BLaER1 treated with 17β-estradiol and CSF1 and Interleukin-3, amounts not matched to agents 10 nM and 100 nM (cell line): ENCODE data around the gene ANXA5.

Source experiments
- H3K27ac ChIP-seq, 11 experiments: shearing (Covaris generic); formaldehyde crosslinking; 2 replicates each; pipeline ENCODE4 v1.8.1; 2022
- H3K27me3 ChIP-seq, 11 experiments: shearing (Covaris generic); formaldehyde crosslinking; 2 replicates each; pipeline ENCODE4 v1.8.1; 2022
- H3K36me3 ChIP-seq, 11 experiments: shearing (Covaris generic); formaldehyde crosslinking; 2 replicates each; pipeline ENCODE4 v1.8.1; 2022
- H3K4me1 ChIP-seq, 10 experiments: shearing (Covaris generic); formaldehyde crosslinking; 2 replicates each; pipeline ENCODE4 v1.8.1; 2022
- H3K4me2 ChIP-seq, 11 experiments: shearing (Covaris generic); formaldehyde crosslinking; 2 replicates each; pipeline ENCODE4 v1.8.1; 2022
- H3K4me3 ChIP-seq, 10 experiments: shearing (Covaris generic); formaldehyde crosslinking; 2 replicates each; pipeline ENCODE4 v1.8.1; 2022
- H3K9ac ChIP-seq, 11 experiments: shearing (Covaris generic); formaldehyde crosslinking; 2 replicates each; pipeline ENCODE4 v1.8.1; 2022
- H3K9me3 ChIP-seq, 11 experiments: shearing (Covaris generic); formaldehyde crosslinking; replicated peaks in 1 of 11; 2 replicates each; pipeline ENCODE4 v1.8.1; 2022
- H4K20me1 ChIP-seq, 11 experiments: shearing (Covaris generic); formaldehyde crosslinking; 2 replicates each; pipeline ENCODE4 v1.8.1; 2022
- Cebpa-rat ChIP-seq, 11 experiments: shearing (Covaris generic); IDR thresholded peaks; 2 replicates each; pipeline ENCODE4 v1.8.1; 2022

ANXA5 gene

DNA sequence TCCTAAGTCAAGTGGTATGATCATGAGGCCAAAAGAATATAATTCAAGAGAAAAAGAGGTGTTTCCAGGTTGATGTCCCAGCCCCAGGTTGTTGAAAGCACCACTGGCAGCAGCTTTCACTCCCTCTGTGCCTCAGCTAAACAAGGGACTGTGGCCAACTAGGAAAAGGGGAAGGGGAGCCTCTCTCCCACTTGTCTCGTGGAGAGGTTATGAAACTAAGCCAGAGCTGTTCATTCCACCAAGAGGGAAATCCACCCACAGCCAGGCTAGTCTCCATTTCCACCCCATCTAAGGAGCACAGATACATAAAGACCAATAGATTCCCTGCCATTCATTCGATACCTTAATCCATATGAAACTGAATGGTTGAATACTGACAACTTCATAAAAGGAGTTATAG is 8.1 kb downstream of the ANXA5 start:
- H3K4me2 ChIP-seq, result peak overlapping the region in 6 of 11 experiments; percentile 7 to 86 (median 56); a peak in 9 of 22 replicates
- H3K36me3 ChIP-seq, result peaks cover 23 to 97% (median 74%) of the 10 kb centered on the region in 11 experiments
- peaks cover 5 to 74% (median 33%) of the 10 kb centered on the region in 10 experiments; a peak in 15 of 20 replicates for H3K4me1 ChIP-seq

DNA sequence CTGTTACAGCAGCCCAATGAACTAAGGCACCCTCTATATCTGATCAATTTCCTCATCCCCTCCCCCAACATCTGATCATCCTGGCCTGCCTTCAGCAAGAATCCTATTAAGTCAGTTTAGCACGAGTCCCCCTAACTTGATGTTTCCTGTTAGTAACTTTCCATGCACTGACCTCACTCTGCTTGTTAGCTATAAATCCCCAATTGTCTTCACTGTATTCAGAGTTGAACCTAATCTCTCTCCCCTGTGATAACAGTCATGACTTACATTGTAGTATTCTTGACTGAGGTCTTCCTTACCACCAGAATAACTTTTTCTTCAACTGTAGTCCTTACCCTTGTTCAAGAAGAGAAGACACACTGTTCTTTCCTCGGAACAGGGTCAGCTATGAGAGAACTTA is 8.5 kb downstream of the ANXA5 start:
- Histone ChIP-seq H4K20me1 (peaks cover 30 to 100% (median 82%) of the 10 kb centered on the region in 11 experiments; a peak in 19 of 22 replicates), H3K27ac (peak overlapping the region in 4 of 11 experiments; percentile 4 to 33 (median 18); a peak in 4 of 22 replicates), H3K36me3 (peaks cover 23 to 98% (median 72%) of the 10 kb centered on the region in 11 experiments)

More for the DNA sequence above, 8.1 kb downstream of the ANXA5 start:
- no peak overlapping the region for H3K9ac ChIP-seq
- no peak for TF ChIP-seq Cebpa-rat (IDR thresholded peaks at IDR 0.05)
- H3K4me3 ChIP-seq, result no peak overlapping the region
- H4K20me1 ChIP-seq, result peaks cover 34 to 100% (median 87%) of the 10 kb centered on the region in 11 experiments; a peak in 19 of 22 replicates
- no peaks in the 10 kb centered on the region for H3K9me3 ChIP-seq
- peak overlapping the region in 3 of 11 experiments; percentile 4 to 33 (median 15); a peak in 2 of 22 replicates for H3K27ac ChIP-seq
- no peaks in the 10 kb centered on the region for H3K27me3 ChIP-seq

DNA sequence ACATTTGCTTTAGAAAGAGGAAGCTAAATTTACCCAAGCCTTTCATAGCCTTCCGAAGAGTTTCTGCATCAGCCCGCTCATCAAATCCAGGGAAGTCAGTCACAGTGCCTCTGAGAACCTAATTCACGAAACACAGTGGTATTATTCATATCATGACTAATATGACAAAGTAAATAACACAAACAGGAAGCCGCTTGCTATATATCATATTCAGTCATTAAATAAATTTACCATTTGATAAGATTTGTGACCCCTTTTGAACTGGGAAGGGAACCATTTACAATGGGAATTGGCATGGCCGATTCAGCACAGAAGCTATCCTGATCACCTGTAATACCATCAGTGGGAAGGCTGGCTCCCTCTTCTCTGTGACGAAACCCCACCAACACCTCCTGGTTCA is 10.5 kb downstream of the ANXA5 start:
- TF ChIP-seq Cebpa-rat (IDR thresholded peaks at IDR 0.05), result no peak
- peaks cover 29 to 98% (median 74%) of the 10 kb centered on the region in 11 experiments for H3K36me3 ChIP-seq
- H3K4me2 ChIP-seq, result no peak overlapping the region; a peak in 1 of 22 replicates
- H3K9me3 ChIP-seq, result no peaks in the 10 kb centered on the region
- H3K4me1 ChIP-seq, result peaks cover 5 to 49% (median 25%) of the 10 kb centered on the region in 10 experiments; a peak in 15 of 20 replicates
- H3K4me3 ChIP-seq, result no peak overlapping the region
- peaks cover 26 to 98% (median 66%) of the 10 kb centered on the region in 11 experiments; a peak in 19 of 22 replicates for H4K20me1 ChIP-seq
- no peaks in the 10 kb centered on the region for H3K27me3 ChIP-seq
- H3K9ac ChIP-seq, result no peak overlapping the region
- no peak overlapping the region for H3K27ac ChIP-seq

More for the DNA sequence above, 8.5 kb downstream of the ANXA5 start:
- no peak for TF ChIP-seq Cebpa-rat (IDR thresholded peaks at IDR 0.05)
- Histone ChIP-seq H3K4me3 (no peak overlapping the region), H3K9ac (no peak overlapping the region), H3K27me3 (no peaks in the 10 kb centered on the region), H3K4me2 (peak overlapping the region in 4 of 11 experiments; percentile 23 to 86 (median 84); a peak in 8 of 22 replicates), H3K9me3 (no peaks in the 10 kb centered on the region), H3K4me1 (peaks cover 5 to 69% (median 30%) of the 10 kb centered on the region in 10 experiments; a peak in 15 of 20 replicates)

DNA sequence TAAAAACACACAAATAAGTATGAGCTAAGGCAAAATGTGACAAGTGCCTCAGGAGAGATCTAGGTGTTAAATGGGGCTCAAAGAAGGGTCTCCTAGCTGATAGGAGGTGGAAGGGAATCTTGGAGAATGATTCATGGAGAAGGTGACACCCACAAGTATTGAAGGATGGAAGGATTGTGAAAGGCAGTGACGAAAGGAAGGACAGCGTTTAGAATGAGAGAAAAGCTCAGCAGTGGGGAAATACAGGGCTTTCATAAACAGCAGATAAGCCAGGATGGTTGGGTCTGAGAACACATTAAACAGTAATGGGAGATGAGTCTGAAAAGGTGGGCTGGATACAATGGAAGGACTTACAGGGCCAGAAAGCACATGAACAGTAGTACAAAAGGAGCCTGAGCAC is 11.5 kb downstream of the ANXA5 start:
- TF ChIP-seq Cebpa-rat (IDR thresholded peaks at IDR 0.05), result no peak
- H3K4me2 ChIP-seq, result no peak overlapping the region
- peaks cover 38 to 98% (median 84%) of the 10 kb centered on the region in 11 experiments for H3K36me3 ChIP-seq
- no peak overlapping the region for H3K4me3 ChIP-seq
- H3K27me3 ChIP-seq, result no peaks in the 10 kb centered on the region
- no peaks in the 10 kb centered on the region for H3K9me3 ChIP-seq
- H3K27ac ChIP-seq, result no peak overlapping the region
- no peak overlapping the region for H3K9ac ChIP-seq
- peaks cover 19 to 98% (median 56%) of the 10 kb centered on the region in 11 experiments; a peak in 19 of 22 replicates for H4K20me1 ChIP-seq
- H3K4me1 ChIP-seq, result peaks cover 0 to 39% (median 15%) of the 10 kb centered on the region in 10 experiments; a peak in 14 of 20 replicates

DNA sequence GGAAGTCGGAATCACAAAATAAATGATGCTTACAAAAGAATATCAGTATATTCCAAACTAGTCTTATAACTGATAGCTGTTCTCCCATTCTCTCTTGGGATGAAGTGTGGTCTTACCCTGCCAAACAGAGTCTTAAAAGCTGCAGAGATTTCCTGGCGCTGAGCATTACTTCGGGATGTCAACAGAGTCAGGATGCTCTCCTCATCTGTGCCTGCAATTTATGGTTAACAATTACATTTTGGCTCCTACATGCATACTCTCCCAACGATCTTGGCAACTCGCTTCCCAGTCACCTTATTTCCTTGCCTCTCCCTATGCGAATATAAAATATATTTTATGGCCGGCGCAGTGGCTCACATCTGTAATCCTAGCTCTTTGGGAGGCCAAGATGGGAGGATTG is 12.2 kb downstream of the ANXA5 start:
- Histone ChIP-seq H3K27me3 (no peaks in the 10 kb centered on the region), H3K4me2 (no peak overlapping the region), H3K9me3 (no peaks in the 10 kb centered on the region), H3K4me1 (peaks cover 0 to 32% (median 8%) of the 10 kb centered on the region in 10 experiments; a peak in 11 of 20 replicates), H3K36me3 (peaks cover 45 to 98% (median 85%) of the 10 kb centered on the region in 11 experiments), H4K20me1 (peaks cover 12 to 98% (median 49%) of the 10 kb centered on the region in 11 experiments; a peak in 19 of 22 replicates), H3K4me3 (no peak overlapping the region), H3K9ac (no peak overlapping the region), H3K27ac (no peak overlapping the region)
- TF ChIP-seq Cebpa-rat (IDR thresholded peaks at IDR 0.05), result no peak

DNA sequence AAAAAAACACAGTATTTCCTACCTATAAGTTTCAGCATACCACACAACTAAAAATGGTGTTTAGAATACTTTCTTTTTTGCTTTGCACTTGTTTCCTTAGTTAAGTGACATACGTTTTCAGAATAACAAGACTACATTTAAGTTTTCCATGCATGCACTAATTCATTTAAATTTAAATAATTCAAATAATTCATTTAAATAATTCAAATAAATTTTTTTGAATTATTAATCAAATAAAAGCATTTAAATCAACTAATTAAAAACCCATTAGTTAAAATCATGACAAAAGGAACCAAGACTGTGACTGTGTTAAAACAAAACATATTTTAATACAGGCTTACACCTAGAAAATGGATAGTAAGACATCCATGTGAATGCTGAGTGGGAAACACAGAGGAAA is 12.8 kb downstream of the ANXA5 start:
- peaks cover 50 to 98% (median 88%) of the 10 kb centered on the region in 11 experiments for H3K36me3 ChIP-seq
- peaks cover 9 to 98% (median 46%) of the 10 kb centered on the region in 11 experiments; a peak in 18 of 22 replicates for H4K20me1 ChIP-seq
- no peak for TF ChIP-seq Cebpa-rat (IDR thresholded peaks at IDR 0.05)
- H3K4me3 ChIP-seq, result no peak overlapping the region
- no peaks in the 10 kb centered on the region for H3K9me3 ChIP-seq
- H3K4me1 ChIP-seq, result peaks cover 0 to 27% (median 5%) of the 10 kb centered on the region in 10 experiments; a peak in 10 of 20 replicates
- H3K27ac ChIP-seq, result no peak overlapping the region
- no peak overlapping the region for H3K9ac ChIP-seq
- no peaks in the 10 kb centered on the region for H3K27me3 ChIP-seq
- no peak overlapping the region for H3K4me2 ChIP-seq

DNA sequence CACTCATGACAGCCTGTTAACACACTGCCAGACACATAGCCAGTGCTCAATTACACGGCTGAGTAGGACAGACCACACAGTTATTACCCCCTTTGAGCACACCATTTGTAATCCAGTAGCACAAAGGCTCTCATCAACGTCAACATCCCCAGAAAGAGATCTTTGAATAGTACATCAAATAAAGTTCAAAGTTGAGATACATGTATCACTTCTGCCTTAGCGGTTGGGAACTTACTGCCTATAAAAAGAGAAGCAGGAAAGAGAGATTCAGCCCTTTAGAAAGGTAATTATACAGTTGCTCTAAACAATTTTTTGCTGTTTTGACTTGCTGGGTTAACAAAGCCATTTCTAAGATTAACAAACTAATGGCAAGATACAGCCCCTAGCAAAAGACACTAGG is 16.2 kb downstream of the ANXA5 start:
- Histone ChIP-seq H3K27ac (no peak overlapping the region), H3K9me3 (no peaks in the 10 kb centered on the region), H4K20me1 (peaks cover 0 to 98% (median 12%) of the 10 kb centered on the region in 11 experiments; a peak in 13 of 22 replicates), H3K4me3 (no peak overlapping the region), H3K4me2 (no peak overlapping the region), H3K9ac (no peak overlapping the region), H3K36me3 (peaks cover 80 to 99% (median 92%) of the 10 kb centered on the region in 11 experiments), H3K27me3 (no peaks in the 10 kb centered on the region), H3K4me1 (no peaks in the 10 kb centered on the region)
- no peak for TF ChIP-seq Cebpa-rat (IDR thresholded peaks at IDR 0.05)

DNA sequence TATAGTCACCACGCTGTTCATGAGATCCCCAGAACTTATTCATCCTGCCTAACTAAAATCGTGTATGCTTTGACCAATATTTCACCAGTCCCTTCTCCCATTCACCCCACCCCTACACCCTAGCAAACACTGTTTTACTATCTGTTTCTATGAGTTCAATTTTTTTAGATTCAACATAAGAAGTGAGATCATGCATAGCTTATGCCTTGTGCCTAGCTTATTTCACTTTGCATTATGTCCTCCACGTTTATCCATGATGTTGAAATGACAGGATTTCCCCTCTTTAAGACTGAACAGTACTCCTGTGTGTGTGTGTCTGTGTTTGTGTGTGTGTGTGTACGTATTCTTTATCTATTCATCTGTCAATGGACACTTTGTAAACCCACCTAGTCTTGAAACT is 16.8 kb downstream of the ANXA5 start:
- no peak overlapping the region for H3K4me3 ChIP-seq
- no peak overlapping the region for H3K9ac ChIP-seq
- H4K20me1 ChIP-seq, result peaks cover 0 to 98% (median 6%) of the 10 kb centered on the region in 11 experiments; a peak in 11 of 22 replicates
- H3K36me3 ChIP-seq, result peaks cover 79 to 99% (median 92%) of the 10 kb centered on the region in 11 experiments
- H3K4me1 ChIP-seq, result no peaks in the 10 kb centered on the region
- H3K9me3 ChIP-seq, result no peaks in the 10 kb centered on the region
- no peak for TF ChIP-seq Cebpa-rat (IDR thresholded peaks at IDR 0.05)
- no peaks in the 10 kb centered on the region for H3K27me3 ChIP-seq
- H3K27ac ChIP-seq, result no peak overlapping the region
- no peak overlapping the region for H3K4me2 ChIP-seq

DNA sequence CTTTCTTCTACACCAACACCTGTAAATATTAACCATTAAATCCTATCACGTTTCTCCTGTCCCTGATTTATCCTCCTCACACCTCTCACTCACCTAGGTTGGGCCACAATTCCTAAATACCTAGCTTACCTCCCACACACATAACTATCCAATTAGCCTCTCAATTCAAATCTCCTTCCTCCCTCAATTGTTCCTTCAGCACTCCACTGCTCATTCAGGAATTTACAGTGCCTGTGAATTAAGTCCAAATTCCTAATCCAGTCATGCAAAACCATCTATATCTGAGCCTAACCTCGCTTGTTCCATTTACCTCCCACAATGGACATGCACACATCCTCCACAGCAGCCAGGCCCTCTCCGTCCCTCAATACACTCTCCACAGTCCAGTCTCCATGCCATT is 17.5 kb downstream of the ANXA5 start:
- H3K27me3 ChIP-seq, result no peaks in the 10 kb centered on the region
- H3K9me3 ChIP-seq, result no peaks in the 10 kb centered on the region
- peaks cover 78 to 99% (median 90%) of the 10 kb centered on the region in 11 experiments for H3K36me3 ChIP-seq
- no peaks in the 10 kb centered on the region for H3K4me1 ChIP-seq
- no peak overlapping the region for H3K4me2 ChIP-seq
- H3K27ac ChIP-seq, result no peak overlapping the region
- no peak overlapping the region for H3K4me3 ChIP-seq
- H3K9ac ChIP-seq, result no peak overlapping the region
- peaks cover 0 to 98% (median 6%) of the 10 kb centered on the region in 11 experiments; a peak in 11 of 22 replicates for H4K20me1 ChIP-seq
- no peak for TF ChIP-seq Cebpa-rat (IDR thresholded peaks at IDR 0.05)
